GM04503 (cell line): Measurements from ENCODE around the gene CIAO2B.

ENCODE experiments used
- DNase-seq: peaks from one replicate; pipeline ENCODE4 v3.0.0-alpha.2; 2012; ENCODE audit warnings: low read depth

Gene CIAO2B

DNA sequence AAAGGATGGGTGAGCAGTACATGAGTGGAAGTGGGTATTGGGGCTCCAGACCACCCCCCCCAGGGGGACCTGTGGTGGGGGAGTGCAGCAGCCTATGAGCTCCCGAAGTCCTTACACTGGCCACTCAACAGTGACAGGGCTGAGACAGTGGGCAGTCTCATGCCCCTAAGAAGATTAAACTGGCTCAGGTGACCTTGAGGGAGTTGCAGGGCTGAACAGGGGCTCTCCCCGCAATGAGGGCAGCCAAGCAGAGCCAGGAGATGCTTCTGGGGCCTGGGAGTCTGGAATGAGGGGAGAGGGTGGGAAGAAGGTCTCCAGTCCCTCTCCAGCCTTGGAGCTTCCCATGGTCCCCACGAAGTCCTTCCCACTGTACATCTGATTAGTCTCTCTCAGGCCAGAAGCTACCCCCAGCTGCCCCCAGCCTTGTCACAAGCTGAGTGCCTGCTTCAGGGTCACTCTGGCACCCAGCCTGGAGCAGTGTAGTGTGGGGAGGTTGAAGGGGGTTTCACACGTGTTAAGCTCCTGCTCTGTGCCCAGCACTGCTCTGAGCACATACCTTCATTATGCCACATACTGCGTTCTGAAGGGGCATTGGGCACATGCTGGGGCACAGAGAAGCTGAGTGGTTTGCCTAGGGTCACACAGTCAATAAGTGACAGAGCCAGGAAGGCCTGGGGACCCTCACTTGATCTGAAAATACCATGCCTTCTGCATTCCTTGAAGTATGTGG lies 14.5 kb downstream of the CIAO2B start:
- no peak for DNase-seq

DNA sequence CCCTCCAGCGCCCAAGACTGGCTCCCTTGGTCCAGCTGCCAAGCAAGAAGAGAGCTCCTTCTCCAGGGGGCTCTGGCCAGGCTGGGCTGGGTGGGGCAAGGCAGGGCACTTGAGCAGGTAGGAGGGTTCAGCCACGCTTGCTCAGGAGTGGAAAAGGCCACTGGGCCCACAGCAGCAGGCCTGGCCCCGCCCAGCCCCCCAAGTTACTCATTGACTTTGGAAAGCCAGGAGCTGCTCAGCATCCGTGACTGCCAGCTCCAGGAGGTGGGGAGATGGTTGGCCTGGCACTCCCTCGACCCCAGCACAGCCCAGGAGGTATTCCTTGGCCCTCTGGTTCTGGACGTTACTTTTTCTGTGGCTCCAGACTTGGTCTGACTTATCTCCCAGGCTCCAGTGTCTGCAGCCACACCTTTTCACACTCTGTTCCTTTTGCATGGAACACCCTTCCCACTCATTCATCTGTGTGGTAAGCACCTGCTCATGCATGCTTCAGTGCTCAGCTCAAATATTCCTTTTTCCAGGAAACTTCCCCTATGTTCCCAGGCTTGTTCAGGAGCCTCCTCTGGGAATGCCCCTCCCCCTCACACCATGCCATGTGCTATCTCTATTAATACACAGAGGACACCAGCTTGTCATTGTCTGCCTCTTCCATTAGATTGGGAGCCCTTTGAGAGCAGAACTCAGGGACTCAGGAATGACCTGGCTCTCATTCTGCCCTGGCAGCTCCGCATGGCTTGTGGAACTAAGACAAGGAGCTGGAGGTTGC lies 15.2 kb downstream of the CIAO2B start, which contains the start of gene CDH16:
Gene CDH16, minus strand, starts transcription at position 83 of the 766 bp plus-strand sequence. CDS start 820 bp downstream, outside the sequence.
- no peak for DNase-seq

DNA sequence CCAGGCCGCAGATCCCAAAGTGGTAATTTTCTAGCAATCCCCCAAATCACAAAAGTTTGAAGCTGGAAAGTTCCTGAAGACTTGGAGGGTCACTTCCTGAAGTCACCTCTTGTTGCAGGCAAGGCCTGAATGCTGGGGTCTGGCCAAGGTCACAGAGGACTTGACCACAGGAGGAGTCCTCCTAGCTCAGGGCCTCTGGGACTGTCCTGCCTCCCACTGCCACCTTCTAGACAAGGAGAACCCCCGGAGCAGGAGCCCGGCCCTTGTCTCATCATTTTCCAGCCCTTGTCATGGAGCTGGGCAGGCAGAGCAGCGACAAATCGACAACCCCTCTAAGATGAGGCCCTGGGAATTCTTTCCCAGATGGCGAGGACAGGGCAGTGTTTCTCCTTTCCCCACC lies 15.8 kb downstream of the CIAO2B start:
- no peak for DNase-seq

DNA sequence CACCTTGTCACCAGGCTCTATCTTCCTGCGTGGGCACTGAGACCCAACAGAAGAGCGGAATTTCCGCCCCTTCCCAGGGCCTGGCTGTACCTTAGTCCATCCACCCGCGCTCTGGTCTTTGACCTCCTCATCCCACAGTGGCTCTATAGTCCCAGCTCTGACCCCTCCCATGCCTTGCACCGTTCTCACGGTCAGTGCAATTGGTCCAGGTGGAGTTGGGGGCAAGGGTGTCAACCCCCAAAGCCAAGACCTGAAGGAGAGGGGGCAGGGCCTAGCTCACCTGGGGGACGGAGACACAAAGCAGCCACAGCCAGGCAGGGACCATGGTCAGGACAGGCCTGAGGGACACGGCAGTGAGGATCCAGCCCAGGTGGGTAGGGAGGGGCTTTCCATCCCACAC lies 16.5 kb downstream of the CIAO2B start:
- no peak for DNase-seq

DNA sequence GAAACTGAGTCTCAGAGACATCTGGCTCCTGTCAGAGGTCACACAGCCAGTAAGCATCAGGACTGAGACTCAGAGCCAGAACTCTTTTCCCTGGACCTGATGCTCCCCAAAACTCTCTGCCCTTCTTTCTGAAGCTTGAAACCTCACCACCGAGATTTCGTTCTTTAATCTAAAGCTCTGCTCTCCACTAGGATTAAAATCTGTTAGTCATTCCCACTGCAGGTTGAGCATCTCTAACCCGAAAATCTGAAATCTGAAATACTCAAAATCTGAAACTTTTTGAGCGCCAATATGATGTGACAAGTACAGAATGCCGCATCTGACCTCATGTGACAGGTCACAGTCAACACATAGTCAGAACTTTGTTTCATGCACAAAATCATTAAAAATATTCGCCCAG lies 17.7 kb downstream of the CIAO2B start:
- no peak for DNase-seq

DNA sequence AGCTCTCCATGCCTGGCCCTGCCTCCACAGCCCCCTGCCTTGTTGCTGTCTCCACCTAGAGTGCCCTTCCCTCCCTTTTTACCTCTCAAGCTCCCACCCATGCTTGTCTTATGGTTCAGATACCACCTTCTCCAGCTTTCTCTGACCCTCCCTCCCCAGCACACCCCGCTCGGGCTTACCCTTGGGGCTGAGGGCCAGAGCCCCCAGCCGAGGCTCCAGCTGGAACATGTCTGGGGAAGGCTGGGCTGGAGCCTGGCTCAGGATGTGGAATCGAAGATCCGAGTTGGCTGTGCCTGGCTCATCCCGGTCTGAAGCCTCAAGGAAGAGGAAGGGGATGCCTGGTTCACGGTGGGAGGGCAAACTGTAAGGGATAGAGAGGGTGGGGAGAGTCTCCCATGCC lies 19.2 kb downstream of the CIAO2B start:
- no peak for DNase-seq

DNA sequence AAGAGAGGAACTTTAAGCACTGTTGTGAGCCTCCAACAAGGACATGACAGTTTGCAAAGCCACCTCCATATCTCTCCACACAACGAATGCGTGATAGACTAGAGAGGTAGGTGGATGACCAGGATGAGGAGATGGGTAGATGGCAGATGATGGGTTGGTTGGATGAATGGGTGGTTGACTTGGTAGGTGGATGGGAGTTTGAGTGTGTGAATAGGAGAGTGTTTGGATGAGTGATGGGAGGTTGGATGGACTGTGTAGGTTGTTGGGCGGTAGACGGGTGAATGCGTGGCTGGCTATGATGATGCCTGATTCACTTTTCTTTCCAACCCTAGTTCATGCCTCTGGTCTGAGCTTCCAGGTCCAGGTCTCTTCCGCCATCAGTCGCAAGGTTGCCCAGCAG lies 19.7 kb downstream of the CIAO2B start:
- no peak for DNase-seq

DNA sequence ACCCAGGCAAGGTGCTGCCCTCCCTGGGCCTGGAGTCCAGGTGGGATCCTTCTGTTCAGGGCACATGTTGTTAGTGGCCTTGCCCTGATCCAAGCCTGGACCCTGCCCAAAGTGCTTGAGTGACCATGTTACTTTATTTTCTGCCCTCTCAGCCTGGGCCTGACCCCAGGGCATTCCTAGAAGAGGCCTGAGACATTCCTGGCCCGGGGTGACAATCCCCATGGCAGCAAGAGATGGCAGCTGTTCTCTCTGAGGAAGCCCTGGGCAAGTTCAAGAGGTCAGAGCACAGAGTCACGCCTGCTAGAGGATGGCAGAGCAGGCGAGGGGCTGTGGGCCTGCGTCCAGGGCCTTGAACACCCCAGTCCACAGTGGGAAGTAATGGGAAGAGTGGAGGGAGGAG lies 20.5 kb downstream of the CIAO2B start:
- no peak for DNase-seq

DNA sequence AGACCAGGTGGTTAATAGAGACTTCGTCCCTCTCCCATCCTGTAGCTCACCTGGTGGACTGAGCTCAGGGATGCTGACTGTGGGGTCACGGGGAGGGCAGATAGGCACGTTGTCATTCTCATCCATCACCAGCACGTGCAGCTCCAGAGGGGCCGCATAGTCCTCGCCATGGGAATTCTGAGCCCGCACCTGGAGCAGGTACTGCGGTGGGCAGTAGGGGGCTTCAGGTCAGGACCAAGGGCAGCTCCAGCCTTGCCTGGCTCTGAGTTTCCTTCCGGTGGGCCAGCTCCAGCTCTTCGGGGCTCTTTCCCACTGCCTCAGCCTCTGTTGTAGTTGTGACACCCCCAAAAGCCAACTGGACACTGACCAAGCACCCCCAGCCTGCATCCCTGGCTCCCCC lies 21.1 kb downstream of the CIAO2B start:
- no peak for DNase-seq

DNA sequence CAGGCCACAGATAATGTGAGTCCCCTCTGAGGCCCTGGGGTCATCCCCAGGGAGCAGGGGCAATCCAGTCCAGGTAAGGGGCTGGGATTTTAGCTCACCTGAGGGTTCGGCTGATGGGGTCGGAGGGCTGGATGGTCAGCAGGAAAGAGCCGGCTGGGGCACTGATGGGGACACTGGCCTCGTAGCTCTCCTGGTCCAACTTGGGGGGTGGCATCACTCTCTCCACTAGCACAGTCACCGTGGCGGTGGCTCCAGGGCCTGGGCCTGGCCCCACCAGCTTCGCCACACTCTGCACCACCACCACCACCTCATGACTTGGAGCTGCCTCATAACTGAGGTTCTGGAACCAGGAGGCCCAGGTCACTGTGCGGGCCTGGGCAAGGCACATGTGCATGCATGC lies 22.4 kb downstream of the CIAO2B start:
- DNase-seq = no peak

DNA sequence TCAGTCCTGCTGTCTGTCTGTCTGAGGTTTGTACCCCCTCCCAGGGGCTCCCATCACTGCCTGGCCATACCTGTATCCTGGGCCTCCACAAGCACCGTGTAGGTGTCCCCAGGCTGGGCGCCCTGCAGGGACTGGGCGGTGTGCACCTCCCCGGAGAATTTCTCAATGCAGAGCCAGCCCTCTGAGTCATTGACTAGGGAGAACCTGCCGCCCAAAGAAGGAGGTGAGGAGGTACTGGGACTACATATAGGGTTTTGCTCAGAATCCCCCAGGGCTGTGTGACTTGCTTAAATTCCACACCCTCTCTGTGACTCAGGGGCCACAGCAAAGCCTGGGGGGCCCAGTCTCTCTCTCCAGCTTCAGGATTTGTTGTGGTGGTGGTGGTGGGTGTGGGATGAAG lies 23.1 kb downstream of the CIAO2B start:
- DNase-seq = no peak

DNA sequence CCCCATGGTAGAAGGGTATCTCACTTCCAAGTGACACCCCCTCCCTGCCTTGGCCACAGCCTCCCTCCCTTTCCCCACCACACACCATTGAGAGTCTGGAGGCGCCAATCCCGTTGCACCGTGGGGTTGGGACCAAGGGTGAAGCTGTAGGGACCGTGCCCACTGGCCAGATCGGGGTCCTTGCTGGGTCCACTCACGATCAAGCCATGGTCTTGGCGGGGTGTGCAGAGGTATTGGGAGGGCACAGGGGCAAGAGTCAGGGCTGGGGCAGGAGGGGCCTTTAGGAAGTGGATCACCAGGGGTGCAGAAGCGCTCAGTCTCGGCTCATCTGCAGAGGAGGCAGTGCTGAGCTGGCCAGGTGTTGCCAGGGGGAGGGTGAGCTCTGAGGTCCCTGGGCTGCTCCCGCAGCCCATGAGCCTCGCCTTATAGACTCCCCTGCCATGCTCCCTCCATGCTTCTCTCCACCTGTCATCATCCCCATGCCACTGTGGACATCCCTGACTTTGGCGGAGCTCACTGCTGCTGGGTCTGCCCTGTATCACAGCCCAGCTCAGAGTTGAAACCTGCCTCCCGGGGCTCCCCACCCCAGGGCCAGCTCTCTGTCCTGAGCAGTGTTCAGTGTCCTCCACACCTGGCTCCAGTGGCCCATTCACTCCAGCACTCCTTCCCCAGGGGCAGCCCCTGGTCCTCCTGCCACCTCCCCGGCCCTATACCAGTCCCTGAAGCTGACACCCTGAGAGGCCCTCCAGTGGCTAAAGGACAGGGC lies 23.8 kb downstream of the CIAO2B start:
- no peak for DNase-seq

DNA sequence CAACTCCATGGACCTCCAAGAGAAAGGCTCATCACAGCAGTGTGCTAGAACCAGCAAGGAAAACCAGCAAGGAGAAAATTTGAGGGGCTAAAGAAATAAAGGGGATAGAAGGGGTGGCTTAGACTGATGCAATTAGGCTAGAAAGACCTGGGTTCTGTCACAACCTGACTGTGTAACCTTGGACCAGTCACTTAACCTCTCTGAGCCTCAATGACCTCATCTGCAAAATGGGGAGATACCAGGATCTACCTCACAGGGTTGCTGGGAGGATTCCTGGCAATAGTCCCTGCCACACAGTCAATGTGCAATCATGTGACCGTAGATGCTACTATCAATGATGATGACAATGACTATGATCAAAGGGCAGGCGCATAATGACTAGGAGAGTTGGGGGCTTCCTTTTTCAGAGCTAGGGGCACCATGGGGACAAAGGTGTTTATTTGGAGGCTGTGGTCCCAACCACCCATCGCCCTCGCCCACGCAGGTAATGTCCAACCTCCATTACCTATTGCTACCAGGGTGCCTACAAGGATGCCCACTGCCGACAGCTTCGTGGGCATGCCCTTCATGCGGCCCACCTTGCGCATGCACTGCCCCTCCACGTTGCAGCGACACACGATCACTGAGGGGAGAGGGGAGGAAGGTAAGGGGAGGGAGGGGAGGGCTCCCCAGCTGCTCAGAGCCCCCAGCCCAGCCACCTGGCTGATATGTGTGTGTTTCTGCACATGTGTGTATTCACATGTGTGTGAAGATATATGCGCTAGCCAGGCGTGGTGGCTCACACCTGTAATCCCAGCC lies 25.2 kb downstream of the CIAO2B start:
- DNase-seq = no peak

DNA sequence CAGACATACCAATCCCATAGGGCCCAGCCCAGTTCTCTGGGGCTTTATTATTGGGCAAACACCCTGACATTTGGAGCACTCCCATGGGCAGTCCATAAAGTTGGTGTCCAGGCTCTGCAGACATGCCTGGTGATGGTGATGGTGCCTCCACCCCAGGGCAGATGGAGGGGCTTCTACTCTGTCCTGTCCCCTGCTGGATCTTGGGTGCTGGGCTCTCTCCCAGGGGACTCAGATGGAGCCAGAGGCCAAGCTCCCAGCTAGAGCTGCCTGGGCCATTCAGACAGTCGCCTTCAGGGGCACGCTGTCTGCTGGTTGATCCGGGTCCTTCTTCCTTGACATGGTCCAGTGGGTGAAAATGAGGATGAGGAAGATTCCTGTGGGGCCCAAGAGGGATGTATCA lies 26.1 kb downstream of the CIAO2B start:
- no peak for DNase-seq

DNA sequence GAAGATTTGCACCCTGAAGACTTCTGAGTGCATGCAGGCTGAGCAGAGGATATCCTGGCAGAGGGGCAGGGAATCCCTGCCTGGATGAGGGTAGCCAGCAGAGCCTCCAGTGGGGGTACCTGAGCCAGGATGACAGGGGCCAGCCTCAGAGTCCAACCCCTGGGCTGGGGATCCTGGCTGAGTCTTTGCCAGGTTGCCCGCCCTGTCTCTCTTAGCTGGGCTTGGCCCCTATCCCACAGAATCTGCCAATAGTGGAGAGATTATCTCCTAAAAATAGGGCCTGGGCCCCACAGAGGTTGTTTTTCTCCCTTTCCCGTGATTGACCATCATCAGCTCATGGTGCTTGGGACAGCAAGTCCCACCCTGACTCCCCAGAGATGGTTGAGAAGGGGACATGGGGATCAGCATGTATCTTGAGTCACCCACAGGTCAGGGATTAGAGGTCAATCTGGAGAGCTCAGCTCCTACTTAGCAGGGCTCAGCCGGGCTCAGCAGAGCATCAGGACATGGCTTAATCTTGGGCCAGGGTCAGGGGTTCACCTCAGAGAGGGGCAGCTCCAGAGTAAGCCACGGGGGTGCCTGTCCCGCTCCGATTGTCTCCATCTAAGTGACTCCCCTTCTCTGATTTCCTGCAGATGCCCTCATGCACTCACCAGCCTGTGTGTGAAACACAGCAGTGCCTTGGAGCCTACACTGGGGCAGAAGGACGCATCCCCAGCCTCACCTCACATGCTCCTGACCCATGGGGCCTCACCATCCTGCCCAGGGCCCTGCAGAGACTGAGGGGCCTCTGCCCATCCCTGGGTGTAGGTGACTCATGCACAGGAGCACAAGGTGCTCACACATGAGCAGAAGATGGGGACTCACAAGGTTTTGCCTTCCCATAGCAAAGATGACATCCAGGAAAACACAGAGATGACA lies 27.0 kb downstream of the CIAO2B start:
- DNase-seq = no peak

DNA sequence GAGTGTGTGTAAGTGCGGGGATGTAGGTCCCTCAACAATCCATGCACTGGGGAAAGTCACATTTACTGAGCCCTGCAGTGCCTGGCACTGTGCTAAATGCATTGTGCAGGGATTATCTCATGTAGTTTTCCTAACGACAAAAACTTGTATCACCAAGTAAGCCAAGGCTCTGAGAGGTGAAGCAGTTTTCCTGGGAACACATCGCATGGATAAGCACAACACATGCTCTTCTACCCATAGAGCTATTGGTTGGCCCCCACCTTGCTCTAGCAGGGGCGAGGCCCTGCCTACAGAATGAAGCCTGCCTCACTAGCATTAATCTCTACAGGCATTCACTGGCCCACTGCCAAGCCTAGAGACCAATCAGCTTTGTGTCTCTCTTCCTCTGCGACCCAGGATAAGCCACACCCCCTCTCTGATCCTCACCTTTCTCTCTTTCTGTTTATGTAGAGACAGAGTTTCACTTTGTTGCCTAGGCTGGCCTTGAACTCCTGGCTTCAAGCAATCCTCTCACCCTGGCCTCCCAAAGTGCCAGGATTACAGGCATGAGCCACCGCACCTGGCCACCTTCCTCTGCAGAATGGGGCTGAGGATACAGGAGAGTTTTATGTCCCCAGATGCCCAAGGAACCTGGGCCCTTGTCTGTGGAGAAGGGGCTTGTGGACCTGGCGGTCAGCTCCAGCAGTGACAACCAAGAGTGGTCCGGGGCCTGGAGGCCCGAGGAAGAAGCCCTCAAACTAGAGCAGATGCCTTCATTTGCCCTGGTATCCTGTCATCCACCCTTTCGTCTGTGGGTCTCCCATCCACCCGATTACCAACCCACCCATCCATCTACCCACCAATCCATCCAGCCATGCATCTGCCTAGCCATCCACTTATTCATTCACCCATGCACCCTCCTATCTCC lies 28.3 kb downstream of the CIAO2B start:
- no peak for DNase-seq

DNA sequence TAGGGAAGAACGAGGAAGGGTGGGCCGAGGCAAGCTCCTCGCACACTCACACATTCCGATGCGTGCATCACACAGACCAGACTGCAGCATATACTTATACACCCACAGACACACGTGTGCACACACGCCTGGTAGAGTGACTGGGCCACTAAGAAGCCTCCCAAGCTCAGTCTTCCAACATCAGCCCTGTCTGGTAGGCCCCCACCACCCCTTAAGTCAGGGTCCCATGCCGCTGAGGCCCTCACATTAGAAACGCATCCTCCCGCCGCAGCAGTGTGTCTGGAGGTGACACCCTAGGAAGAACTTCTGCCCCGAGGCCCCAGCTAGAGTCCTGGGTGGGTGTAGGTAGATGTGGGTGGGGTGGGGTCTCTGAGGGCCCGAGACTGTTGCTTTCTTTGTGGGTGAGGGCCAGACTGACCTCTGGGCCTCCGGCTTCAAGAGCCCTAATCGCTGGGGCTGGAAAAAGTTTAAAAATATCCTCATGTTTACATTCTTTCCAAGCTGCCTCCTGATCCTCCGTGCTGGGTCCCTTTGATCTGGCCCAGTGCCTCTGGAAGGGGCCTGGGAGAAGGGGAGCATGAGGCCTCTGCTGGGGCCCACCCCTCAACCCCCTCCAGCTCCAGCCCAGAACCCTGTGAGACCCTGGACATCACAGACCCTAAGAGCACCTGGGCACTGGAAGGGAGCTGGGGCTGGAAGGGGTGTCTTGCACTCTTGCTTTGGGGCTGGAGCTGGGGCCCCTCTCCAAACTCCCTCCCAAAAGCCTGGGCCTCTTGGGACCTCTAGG lies 29.2 kb downstream of the CIAO2B start:
- no peak for DNase-seq

DNA sequence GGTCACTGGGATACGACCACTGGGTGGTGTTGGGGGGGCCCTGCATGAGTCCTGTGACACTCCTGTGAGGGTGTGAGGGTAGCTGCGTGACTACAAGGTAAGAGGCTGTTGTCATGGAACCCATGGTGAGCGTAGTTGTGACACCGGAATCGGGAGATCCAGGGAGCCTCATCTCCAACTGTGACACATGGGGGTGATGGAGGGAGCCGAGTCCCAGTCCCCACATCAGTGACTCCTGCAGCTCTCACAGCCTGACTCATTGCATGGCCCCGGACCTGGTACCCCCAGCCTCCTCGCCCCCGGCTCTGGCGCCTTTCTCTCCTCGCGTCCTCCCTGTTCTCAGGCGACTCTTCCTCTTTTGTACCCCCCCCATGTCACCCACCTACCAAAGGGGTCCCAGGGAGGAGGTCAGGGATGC lies 29.8 kb downstream of the CIAO2B start:
- DNase-seq = no peak
